ENCODE measurements around the gene FKBP11. TPM values are rescaled to one million over a fixed set of nuclear protein-coding genes. Genes with fewer than 3 reads are reported as not detected.
"Not testable (repeated sequence)": the region's sequence is repeated elsewhere in the genome, so short reads cannot be mapped to it uniquely, and the experiment has no call there.

Gene FKBP11
- total RNA-seq, 4 donors from 2014 or later: 4.9 to 8.1 (median 7.8) TPM

DNA sequence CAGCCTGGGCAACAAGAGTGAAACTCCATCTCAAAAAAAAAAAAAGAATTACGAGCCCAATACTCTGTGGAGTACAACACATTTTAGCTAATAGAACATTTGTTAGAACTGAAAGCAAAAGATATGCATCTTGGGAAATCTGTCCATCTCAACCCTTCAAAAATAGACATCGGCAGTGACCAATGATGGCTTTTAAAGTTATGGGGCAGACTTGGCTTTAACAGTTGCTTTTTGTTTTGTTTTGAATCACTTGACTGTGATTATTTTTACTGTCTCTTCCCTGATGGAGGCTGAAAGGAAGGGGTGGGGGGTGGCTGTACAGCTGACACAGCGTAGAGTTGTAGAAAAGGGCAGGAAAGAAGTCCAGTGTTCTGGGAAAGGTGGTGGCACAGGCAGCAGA is 2.2 kb downstream of the FKBP11 start:
- no peak for TF ChIP-seq POLR2AphosphoS5 (IDR thresholded peaks at IDR 0.05)
- TF ChIP-seq POLR2A (IDR thresholded peaks at IDR 0.05; ENCODE audit: low read depth): no peak
- no peak for TF ChIP-seq CTCF (IDR thresholded peaks at IDR 0.05)
- TF ChIP-seq EP300 (IDR thresholded peaks at IDR 0.05): no peak
- H3K4me1 ChIP-seq: peaks cover 0 to 16% (median 14%) of the 10 kb centered on the region in 4 donors
- no peaks in the 10 kb centered on the region for H3K9me3 ChIP-seq
- H3K4me3 ChIP-seq: no peak overlapping the region
- intact Hi-C loops (cut with DNase I): no loop called here
- peaks cover 0 to 6% (median 0%) of the 10 kb centered on the region in 4 donors for H3K36me3 ChIP-seq
- H3K27me3 ChIP-seq: no peaks in the 10 kb centered on the region
- H3K27ac ChIP-seq (replicated peaks in 1 of 4): no peak overlapping the region
- DNase-seq (ENCODE audit: extremely low spot score): no peak
- 87% methylated on average over 3 of the region's 3 CpGs for whole genome bisulfite sequencing

GRCh38 chr12:48917857-48918537 is 7.3 kb downstream of the FKBP11 start:
- no peak for TF ChIP-seq POLR2A (IDR thresholded peaks at IDR 0.05; ENCODE audit: low read depth)
- TF ChIP-seq CTCF (IDR thresholded peaks at IDR 0.05): no peak
- TF ChIP-seq EP300 (IDR thresholded peaks at IDR 0.05): no peak
- TF ChIP-seq POLR2AphosphoS5 (IDR thresholded peaks at IDR 0.05): no peak
- no peak overlapping the region for H3K27ac ChIP-seq (replicated peaks in 1 of 4)
- no peaks in the 10 kb centered on the region for H3K27me3 ChIP-seq
- no peaks in the 10 kb centered on the region for H3K4me1 ChIP-seq
- no peak for DNase-seq (ENCODE audit: extremely low spot score)
- H3K9me3 ChIP-seq: no peaks in the 10 kb centered on the region
- WGBS: 61% methylated on average over 3 of the region's 3 CpGs
- no peak overlapping the region for H3K4me3 ChIP-seq
- H3K36me3 ChIP-seq: peaks cover 0 to 6% (median 0%) of the 10 kb centered on the region in 4 donors
- intact Hi-C loops (cut with DNase I): no loop called here

- H3K9me3 ChIP-seq: no peaks in the 10 kb centered on the region
- H3K4me1 ChIP-seq: no peaks in the 10 kb centered on the region
- no peak overlapping the region for H3K27ac ChIP-seq (replicated peaks in 1 of 4)
- TF ChIP-seq CTCF (IDR thresholded peaks at IDR 0.05) (no peak), POLR2AphosphoS5 (IDR thresholded peaks at IDR 0.05) (no peak), EP300 (IDR thresholded peaks at IDR 0.05) (no peak), POLR2A (IDR thresholded peaks at IDR 0.05; ENCODE audit: low read depth) (no peak)
- intact Hi-C loops (cut with DNase I): no loop called here
- H3K36me3 ChIP-seq: no peaks in the 10 kb centered on the region
- no peak for DNase-seq (ENCODE audit: extremely low spot score)
- no peaks in the 10 kb centered on the region for H3K27me3 ChIP-seq
- no peak overlapping the region for H3K4me3 ChIP-seq
Observed at GRCh38 chr12:48910196-48910595, 15.1 kb downstream of the FKBP11 start.

- 82% methylated on average over 11 of the region's 11 CpGs for WGBS
Observed at GRCh38 chr12:48909698-48910097, 15.6 kb downstream of the FKBP11 start.

GRCh38 chr12:48907245-48907644 is 18.0 kb downstream of the FKBP11 start:
- Histone ChIP-seq H3K27ac (replicated peaks in 1 of 4) (no peak overlapping the region), H3K9me3 (no peaks in the 10 kb centered on the region), H3K4me3 (no peak overlapping the region), H3K36me3 (no peaks in the 10 kb centered on the region), H3K4me1 (peaks cover 0 to 15% (median 12%) of the 10 kb centered on the region in 4 donors), H3K27me3 (no peaks in the 10 kb centered on the region)
- 66% methylated on average over 3 of the region's 3 CpGs for WGBS
- TF ChIP-seq POLR2A (IDR thresholded peaks at IDR 0.05; ENCODE audit: low read depth): no peak
- TF ChIP-seq CTCF (IDR thresholded peaks at IDR 0.05): no peak
- TF ChIP-seq EP300 (IDR thresholded peaks at IDR 0.05): no peak
- TF ChIP-seq POLR2AphosphoS5 (IDR thresholded peaks at IDR 0.05): no peak
- intact Hi-C loops (cut with DNase I): no loop called here
- no peak for DNase-seq (ENCODE audit: extremely low spot score)

More at GRCh38 chr12:48909698-48910097, 15.6 kb downstream of the FKBP11 start:
- H3K27ac ChIP-seq (replicated peaks in 1 of 4); H3K27me3 ChIP-seq; H3K4me1 ChIP-seq; H3K4me3 ChIP-seq; intact Hi-C loops (cut with DNase I); DNase-seq (ENCODE audit: extremely low spot score); H3K36me3 ChIP-seq; H3K9me3 ChIP-seq: not testable (repeated sequence)
